ENCODE data around the gene ARRDC4.
"Not testable (repeated sequence)": the region's sequence is repeated elsewhere in the genome, so short reads cannot be mapped to it uniquely, and the experiment has no call there.

Gene ARRDC4

DNA sequence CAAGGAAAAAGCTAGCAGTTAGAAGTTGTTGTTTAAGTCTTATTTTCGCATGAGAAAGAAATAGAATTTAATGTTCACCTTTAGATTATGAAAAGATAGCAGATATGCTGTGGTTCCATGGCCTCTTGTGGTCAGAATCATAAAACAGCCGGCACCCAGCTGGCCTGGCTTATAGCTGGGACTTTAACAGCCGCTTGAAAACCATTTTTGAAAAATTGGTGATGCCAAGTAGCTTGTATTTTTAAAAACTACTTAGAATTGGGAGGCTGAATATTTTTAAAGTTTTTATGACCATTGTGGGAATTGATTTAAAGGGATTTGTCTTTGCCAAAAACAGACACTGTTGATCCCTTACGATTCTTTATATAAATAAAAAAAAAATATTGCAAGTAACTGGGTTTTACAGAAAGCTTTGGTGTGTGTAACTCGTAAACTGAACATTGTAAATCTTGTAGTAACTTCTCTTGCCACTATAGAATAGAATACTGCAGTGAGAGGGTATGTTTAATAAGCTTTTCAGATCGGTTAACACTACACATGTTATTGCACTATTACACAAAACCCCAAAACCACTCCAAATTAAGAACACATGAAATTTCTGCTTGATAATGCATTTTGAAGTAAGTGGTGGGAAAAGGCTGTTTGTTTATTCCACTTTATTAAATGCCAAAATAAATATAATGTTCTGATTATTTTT lies 6.6 kb downstream of the ARRDC4 start:
- no peak for DNase-seq

DNA sequence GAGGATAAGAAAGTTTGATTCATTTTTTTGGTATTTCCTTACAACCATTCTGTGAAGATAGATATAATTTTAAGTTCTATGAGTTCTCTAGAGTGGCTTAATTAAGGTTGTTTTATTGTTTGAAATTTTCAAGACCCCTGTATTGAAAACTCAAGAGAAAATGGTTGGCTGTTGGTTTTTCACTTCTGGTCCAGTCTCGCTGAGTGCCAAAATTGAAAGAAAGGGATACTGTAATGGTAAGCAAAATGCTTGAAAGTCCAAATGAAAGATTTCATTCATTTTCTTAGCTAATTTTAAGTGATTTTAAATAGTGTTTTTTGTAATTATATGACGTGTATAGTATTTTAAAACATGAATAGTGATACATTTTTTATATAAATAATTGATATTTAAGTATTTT lies 7.4 kb downstream of the ARRDC4 start:
- no peak for DNase-seq

DNA sequence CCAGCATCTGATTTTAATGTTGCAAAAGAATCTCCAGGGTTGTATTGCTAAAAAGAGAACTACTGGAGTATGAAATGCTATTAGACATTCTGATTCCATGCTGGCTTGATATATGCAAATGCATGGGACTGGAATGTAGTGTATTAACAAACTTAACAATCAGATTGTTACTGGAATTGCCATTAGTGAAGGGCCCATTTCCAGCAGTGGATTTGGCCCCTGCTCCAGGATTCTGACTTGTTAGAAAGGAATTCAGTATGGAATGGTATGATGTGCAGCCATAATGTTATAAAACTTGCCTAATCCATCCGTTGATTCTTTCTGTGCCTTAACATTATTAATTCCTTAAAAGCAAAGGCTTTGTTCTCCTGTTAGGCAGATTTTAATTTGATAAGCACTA lies 7.9 kb downstream of the ARRDC4 start:
- peak; percentile 30 for DNase-seq

DNA sequence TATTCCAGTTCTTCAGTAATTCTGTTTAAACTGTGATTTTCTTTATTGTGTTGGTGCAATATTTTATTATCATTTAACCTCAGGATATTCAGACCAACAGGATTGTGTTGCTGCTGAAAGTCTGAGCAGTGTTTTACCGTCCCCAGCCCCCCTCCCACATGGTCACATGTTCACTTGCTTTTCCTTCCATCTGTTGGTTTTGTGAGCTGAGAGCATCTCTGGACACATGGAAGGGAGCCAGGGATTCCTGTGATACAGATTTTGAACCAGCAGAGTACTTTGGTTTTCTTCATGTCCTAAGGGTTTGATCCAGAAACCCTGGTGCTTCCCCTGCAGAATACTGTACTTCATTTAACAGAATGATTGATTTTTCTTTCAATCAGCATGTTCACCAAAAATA lies 11.9 kb downstream of the ARRDC4 start:
- no peak for DNase-seq

DNA sequence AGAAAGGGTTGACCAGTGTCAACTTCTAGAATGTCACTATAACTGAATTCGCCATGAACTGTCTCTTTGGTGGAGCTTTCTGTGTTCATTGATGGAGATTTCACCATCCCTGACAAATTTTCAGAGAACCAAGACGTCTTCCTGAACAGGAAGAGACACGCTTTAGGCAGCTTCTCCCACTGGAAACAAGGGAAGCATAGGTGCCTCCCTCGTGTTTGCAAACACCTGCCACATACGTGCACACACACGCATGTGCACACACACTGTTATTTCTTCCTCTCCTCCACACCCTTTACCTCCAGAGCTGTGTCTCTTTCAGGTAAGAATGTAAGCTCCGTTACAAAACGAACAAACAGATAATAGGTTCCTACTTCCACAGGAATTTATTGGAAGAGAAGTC lies 15.6 kb downstream of the ARRDC4 start:
- no peak for DNase-seq

DNA sequence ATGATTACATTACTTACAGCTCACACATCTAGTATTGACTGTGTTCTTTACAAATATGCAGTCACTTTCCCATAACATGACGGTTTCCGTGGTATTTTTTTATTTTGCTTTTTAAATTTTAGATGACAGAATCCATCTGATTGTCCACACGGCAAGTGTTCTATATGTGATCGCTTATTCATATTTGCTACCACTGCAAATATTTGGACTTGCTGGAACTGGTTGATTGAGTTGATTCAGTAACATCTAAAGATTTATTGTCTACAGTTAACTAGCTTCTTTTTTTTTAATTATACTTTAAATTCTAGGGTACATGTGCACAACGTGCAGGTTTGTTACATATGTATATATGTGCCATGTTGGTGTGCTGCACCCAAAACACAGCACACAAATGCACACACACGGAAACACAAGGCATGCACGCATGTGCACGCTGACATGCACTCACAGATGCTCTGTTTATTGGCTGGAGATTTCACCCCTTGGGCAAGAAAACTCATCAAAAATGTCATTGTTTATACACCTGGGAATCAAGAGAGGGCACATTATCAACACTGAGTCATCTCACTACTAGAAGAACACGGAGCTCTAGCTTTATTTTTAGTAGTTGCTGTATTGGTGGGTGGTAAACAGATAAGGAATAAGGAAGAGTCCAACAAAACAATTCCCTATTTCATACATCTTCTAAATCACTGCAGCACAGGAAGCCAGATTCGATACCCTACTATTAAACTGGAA lies 16.4 kb downstream of the ARRDC4 start:
- no peak for DNase-seq

DNA sequence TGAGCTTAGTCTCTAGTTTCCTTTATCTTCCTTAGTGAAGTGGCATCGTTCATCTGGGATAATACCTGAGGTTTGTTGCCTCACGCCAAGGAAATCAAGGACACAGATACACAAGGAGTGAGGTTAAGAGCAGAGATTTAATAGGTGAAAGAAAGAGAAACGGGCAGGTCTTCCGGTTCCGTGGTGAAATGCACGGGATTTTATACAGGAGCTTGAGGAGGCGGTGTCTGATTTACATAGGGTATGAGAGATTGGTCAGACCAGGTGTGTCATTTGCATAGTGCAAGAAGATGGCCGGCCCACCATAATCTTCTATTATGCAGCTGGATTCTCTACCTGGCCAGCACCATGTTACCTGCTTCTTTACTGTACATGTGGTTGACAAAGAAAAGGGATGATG lies 17.2 kb downstream of the ARRDC4 start:
- no peak for DNase-seq

DNA sequence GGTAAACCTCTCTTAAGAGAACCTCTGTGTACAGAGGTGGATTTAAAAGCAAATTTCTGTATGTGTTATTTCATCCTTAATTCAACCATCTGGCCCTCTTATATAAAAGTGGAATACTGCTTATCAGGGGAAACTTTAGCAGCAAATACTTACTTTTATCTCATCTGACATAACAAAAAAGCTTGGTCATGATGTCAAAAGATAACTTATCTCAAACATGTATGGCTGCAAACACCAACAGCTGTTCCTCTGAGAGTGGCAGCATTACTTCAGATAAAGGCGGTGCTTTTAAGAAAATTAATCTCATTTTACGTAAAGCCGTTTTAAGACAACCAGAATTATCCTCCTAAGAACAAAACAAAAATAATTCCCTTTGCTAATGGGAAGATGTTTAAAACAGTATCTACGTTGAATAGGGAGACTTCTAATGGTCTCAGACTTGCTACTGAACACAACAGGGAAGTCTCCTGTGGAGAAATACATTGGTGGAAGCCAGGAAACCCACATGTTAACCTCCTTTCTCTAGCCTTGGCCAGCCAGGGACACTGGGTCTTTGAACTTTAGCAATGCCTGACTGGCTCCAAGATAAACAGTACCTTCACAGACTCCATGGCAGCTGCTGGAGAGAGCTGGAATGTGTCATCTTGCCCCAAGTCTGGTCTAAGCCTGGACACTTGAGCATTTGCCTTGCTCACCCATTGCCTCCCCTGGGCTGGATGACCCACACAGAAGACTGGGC lies 18.1 kb downstream of the ARRDC4 start:
- no peak for DNase-seq

DNA sequence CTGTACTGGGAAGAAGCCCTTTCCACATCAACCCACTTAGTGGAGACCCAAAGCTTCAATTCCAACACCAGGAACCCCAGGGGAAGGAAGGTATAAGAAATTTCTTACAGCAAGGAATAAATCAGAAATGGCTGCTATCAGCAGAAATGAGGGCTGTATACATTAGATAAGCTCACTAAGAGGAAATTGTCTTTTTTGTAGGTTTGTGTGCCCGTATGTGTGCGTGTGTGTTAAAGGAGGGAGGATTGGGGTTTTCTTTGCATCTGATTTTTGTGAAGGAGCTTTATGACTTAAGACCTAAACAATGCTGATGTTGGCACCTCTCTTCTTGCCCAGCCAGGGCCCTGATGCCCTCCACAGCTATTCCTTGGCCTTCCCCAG lies 18.6 kb downstream of the ARRDC4 start:
- DNase-seq = no peak

DNA sequence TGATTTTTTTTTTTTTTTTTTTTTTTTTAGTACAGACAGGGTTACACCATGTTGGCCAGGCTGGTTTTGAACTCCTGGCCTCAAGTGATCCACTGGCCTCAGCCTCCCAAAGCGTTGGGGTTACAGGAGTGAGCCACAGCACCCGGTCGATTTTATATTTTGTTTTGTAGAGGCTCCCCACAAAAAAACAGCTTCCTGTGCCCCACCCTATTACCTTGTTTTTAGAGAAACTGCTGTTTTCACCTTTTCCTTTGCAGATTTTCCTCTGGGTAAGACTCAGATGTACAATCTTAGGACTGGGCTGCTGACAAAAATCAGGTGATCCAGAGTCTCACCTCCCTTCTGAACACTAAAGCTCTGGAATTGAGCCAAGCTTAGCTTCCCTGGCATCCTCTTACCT lies 20.6 kb downstream of the ARRDC4 start:
- DNase-seq = no peak

DNA sequence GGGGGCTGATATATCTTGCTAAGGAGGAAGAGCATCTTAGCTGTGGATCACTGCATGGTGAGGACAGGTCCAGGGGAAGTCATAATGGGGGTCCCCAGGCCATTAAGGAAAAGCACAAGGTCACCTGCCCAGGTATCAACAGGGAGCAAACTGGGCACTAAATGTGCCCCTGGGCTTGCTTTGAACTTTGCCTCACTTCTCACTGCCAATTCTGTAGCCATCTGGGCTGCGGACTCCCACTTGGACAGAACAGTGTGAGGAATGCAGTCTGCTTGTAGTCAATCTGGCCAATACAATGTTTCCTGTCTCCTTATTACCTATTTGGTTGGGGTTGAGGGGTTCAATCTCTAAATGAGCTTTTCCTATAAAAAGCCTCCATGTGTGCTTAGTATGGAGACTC lies 21.3 kb downstream of the ARRDC4 start:
- DNase-seq = no peak

DNA sequence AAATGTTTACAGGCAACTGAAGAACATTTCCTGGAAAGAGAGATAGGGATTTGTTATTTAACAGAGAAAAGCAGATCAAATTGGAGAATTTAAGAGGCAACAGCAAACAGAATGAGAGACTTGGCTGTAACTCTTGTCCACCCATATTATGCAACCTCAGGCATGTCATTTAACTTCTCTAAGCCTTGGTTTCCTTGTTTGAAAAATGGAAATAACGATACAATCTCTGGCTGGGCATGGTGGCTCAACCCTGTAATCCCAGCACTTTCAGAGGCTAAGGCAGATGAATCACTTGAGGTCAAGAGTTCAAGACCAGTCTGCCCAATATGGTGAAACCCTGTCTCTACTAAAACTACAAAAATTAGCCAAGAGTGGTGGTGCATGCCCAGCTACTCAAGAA lies 23.7 kb downstream of the ARRDC4 start:
- DNase-seq = no peak

DNA sequence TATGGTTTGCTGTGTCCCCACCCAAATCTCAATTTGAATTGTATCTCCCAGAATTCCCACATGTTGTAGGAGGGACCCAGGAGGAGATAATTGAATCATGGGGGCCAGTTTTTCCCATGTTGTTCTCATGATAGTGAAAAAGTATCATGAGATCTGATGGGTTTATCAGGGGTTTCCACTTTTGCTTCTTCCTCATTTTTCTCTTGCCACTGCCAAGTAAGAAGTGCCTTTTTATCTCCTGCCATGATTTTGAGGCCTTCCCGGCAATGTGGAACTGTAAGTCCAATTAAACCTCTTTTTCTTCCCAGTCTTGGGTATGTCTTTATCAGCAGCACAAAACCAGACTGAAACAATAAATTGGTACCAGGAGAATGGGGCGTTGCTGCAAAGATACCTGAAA lies 25.5 kb downstream of the ARRDC4 start:
- DNase-seq = not testable (repeated sequence)

DNA sequence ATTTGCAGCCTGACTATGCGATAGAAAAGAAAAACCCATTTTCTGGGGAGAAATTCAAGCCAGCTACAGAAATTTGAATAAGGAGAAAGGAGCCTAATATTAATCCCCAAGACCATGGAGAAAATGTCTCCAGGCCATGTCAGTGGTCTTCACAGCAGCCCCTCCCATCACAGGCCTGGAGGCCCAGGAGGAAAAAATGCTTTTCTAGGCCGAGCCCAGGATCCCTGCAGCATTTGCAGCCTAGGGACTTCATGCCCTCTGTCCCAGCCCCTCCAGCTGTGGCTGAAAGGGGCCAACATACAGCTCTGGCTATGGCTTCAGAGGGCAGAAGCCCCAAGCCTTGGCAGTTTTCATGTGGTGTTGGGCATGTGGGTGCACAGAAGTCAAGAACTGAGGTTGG lies 26.3 kb downstream of the ARRDC4 start:
- no peak for DNase-seq

DNA sequence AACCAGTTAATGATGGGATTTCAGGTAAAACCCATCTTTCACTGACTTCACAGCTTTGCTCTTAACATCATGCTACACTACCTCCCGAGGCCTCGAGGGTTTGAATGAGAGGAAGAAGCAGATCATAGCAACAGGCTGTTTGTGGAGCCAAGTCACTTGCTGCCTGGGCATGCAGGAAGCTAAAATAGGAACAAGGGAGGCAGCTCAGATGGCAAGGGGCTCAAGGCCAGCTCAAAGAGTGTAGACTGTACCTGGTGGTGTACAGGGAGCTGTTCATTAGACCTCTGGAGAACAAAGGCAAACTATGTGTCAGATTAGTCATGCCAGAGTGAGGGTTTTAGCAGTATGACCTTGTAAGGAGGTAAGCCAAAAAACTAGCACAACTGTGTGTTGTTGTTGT lies 28.8 kb downstream of the ARRDC4 start:
- DNase-seq = no peak

DNA sequence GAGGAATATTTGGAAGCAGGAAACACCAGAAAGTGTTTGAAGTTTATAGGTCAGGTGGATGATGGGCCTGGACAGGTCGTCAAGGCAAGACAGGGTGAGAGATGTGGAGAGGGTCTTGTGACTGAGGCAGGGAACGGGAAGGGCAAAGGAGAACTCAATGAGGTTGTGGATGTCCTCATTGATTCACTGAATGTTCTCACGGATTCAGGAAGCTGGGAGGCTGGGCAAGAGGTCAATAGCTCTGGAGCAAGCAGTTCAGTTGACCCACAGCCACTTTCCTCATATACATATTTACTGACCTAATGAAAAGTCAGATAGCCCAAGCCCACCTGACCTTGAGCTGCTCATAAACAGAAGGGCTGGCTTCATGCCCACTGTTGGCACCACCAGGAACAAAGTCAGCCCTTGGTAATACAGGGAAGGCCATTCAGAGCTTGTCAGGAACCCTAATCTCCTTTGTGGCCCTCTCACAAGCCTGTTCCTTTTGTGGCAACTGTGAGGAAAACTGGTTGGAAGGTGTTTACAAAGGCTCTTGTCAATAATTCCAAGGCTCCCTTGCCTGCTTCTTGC lies 31.6 kb downstream of the ARRDC4 start:
- DNase-seq = no peak

DNA sequence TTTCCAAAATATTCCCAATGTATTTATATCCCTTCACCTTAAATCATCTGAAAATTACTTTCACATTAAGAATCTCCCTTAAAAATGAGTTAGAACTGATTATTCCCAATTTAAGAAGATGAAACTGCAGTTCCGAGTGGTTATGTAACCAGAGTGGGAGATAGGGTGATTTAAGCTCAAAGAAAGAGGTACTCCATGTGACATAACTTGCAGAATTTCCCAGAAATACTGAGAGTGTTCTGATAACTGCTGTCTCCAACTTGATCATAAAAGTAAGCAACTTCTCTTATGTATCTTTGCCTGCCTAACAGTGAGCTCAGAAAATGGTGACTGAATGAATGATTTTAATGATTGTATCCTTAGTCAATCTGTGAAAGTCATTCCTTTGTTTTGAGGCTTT lies 32.3 kb downstream of the ARRDC4 start:
- DNase-seq = no peak

DNA sequence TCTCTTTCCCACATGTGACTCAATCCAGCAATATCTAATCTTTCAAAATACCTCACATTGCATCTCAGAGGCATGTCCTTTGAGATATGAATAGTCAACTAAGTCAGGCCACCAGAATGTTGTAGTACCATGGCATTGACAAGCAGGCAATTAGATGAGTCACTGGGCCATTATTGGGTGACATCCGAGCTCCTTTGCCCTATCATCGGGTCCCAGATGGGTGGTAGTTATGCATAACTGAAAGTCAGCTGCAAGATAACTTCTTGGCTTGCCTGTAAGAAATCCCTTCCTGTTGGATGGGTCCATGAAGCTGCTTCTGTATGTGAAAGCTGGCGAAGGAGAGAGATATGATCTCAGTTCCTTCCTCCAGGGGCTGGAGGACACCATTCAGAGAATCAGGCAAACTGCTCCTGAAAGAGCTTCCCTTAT lies 32.8 kb downstream of the ARRDC4 start:
- DNase-seq = no peak

DNA sequence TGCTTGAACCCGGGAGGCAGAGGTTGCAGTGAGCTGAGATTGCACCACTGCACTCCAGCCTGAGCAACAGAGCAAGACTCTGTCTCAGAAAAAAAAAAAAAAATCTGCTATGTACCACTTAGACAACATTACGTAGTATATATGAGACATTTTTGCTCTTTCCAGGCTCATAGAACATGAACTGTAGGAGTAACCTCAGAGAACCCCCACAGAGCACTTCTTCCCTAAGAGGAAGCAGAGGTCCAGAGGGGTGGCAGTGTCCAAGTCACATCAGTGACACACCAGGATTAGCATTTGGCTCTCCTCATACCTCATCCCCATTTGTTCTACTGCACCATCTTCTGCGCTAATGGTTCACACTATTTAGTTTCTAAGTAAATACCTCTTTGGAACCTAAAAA lies 33.7 kb downstream of the ARRDC4 start:
- DNase-seq = no peak

DNA sequence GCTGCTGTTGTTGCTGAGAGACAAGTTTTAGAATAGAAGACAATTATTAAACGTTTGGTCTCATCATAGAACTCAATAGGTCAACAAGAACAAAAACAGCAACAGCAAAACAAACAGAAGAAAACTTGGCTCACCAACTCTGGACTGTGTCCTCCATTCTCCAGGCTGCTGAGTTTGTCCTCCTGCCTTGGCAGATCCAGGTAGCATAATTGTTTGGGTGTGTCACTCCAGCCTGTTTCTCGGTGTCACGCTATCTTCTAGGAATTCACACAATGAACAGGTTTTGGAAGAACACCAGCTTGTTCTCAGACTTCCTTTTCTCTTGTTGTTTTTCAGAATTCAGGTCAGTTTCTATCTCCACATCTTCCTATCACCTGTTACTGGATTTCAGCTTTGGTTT lies 34.7 kb downstream of the ARRDC4 start:
- DNase-seq = no peak

DNA sequence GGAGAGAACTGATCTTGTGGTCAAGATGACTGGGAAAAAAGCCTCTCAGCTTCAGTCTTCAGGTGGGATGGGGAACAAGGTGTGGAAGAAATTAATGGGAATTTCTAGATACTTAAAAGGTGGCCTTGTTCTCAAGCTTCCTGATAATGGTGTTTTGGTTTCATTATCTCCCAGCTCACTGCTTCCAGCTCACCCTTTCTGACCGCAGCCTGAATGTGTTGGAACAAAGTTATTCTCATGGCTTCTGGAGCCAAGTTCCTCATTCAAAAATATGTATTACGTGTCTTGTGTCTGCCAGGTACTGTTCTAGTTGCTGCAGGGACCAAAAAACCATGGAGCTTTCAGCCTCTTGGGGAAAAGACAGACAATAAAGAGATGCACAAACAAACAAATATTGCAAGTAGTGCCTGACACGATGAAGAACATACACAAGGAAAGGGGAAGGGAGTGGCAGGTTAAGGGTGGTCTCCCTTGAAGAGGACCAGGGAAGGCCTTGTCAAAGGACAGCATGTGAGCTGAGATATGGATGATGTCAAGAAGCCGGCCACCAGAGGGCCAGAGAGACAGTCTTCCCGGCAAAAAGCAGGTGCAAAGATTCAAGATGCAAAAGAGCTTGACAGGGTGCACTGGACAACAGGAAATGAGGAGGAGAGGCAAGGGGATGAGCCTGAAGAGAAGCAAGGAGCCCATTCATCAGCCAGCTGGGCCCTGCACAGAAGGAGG lies 35.5 kb downstream of the ARRDC4 start:
- no peak for DNase-seq

DNA sequence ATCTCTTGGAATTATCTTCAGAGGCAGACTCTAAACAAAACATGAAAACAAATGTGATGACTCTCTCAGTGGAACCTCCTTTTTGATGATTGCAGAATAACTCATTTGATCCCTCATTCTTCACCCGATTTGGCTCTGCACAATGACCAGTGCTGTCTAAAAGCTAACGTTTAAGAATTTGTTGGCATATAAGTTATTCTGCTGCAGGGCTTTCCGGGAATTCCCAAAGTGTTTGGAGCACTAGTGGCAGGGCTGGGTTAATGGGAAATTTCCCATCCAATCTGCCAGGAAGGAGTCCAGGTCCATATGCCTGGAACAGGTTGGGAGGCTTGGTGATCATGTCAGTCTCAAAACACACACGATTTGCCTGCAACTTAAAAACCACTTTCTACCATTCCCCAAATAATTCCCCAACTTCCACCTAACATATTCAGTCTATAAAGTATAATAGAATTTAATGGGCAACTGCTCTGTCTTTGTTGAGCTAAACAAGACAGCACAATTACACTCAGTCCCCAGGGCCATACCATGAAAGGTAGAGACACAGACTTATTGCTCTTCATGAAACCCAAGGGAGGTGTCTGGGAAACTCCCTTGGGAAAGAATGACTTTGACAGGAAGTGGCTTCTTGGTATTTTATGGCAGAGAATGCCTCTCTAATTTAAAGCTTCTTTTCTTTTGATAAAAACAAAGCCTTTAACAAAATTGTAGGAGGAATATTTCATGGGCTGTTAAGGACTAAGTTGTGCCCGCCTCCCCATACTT lies 38.0 kb downstream of the ARRDC4 start:
- DNase-seq = no peak
